GM21717 (cell line): ENCODE results near the gene RBM33.

Experiments used
- ATAC-seq: cut with Tn5 transposase; IDR thresholded peaks from one replicate; pipeline ENCODE4 v1.9.1; 2021; ENCODE audit warnings: mild to moderate bottlenecking, moderate library complexity; ENCODE audit not compliant: unreplicated experiment

The RBM33 gene

GRCh38 chr7:155660059-155660757 lies 15.7 kb downstream of the RBM33 start:
- ATAC-seq, result peak; percentile 83

GRCh38 chr7:155660758-155661093 lies 16.3 kb downstream of the RBM33 start:
- peak; percentile 76 for ATAC-seq

- ATAC-seq, result no peak
Observed at GRCh38 chr7:155662343-155663043, 18.0 kb downstream of the RBM33 start.

GRCh38 chr7:155663937-155664336 lies 19.5 kb downstream of the RBM33 start:
- no peak for ATAC-seq

- no peak for ATAC-seq
Observed at GRCh38 chr7:155665079-155665956, 20.9 kb downstream of the RBM33 start.

GRCh38 chr7:155665957-155666287 lies 21.5 kb downstream of the RBM33 start:
- ATAC-seq, result no peak

GRCh38 chr7:155667241-155667829 lies 22.9 kb downstream of the RBM33 start:
- ATAC-seq, result no peak

- ATAC-seq, result no peak
Observed at GRCh38 chr7:155669717-155670505, 25.4 kb downstream of the RBM33 start.

GRCh38 chr7:155670521-155670920 lies 26.1 kb downstream of the RBM33 start:
- no peak for ATAC-seq

GRCh38 chr7:155674556-155674955 lies 30.1 kb downstream of the RBM33 start:
- no peak for ATAC-seq

GRCh38 chr7:155676052-155676451 lies 31.6 kb downstream of the RBM33 start:
- no peak for ATAC-seq

GRCh38 chr7:155677688-155678087 lies 33.2 kb downstream of the RBM33 start:
- no peak for ATAC-seq

GRCh38 chr7:155680124-155680523 lies 35.7 kb downstream of the RBM33 start:
- no peak for ATAC-seq

GRCh38 chr7:155680864-155681263 lies 36.4 kb downstream of the RBM33 start:
- no peak for ATAC-seq

GRCh38 chr7:155681663-155682062 lies 37.2 kb downstream of the RBM33 start:
- no peak for ATAC-seq

- ATAC-seq, result no peak
Observed at GRCh38 chr7:155682484-155682883, 38.0 kb downstream of the RBM33 start.

GRCh38 chr7:155683098-155683497 lies 38.6 kb downstream of the RBM33 start:
- ATAC-seq, result no peak

- ATAC-seq, result no peak
Observed at GRCh38 chr7:155683714-155684113, 39.3 kb downstream of the RBM33 start.

- ATAC-seq, result no peak
Observed at GRCh38 chr7:155684543-155684942, 40.1 kb downstream of the RBM33 start.

- ATAC-seq, result no peak
Observed at GRCh38 chr7:155685070-155685790, 40.8 kb downstream of the RBM33 start.
